OCI-LY7 (cell line): ENCODE measurements around the gene DIRAS1. TPM values are rescaled to one million over a fixed set of nuclear protein-coding genes. Genes with fewer than 3 reads are reported as not detected.
A peak's percentile ranks its signal among the peaks of the same experiment; 100 is the strongest.

Experiments
- BruUV-seq: library from RNA; stranded (reverse); fragments of 400-500 nt; replicated peaks from 2 replicates; lab custom pipeline; 2021; lab: Mats Ljungman, UMichigan
- CTCF ChIA-PET: fragments of 300-600 bp; sonication (Branson Sonifier 250); formaldehyde crosslinking; loops from one replicate; lab custom pipeline; 2022; ENCODE audit warnings: antibody characterized with exemption; ENCODE audit not compliant: unreplicated experiment; lab: Charles Lee
- POLR2A ChIA-PET: fragments of 300-600 bp; sonication (Branson Sonifier 250); formaldehyde crosslinking; loops from one replicate; lab custom pipeline; 2022; ENCODE audit warnings: antibody characterized with exemption; lab: Charles Lee
- DNase-seq: peaks from one replicate; pipeline ENCODE4 v3.0.0-alpha.2; 2015; ENCODE audit warnings: low spot score
- H2AFZ ChIP-seq: fragments of 200-600 bp; sonication (generic), shearing (Covaris generic); 2 replicates; pipeline ENCODE4 v1.6.1; 2014; ENCODE audit warnings: mild to moderate bottlenecking, antibody characterized with exemption, low read length, moderate library complexity
- H3K27ac ChIP-seq: fragments of 200-600 bp; sonication (generic); 2 replicates; pipeline ENCODE4 v1.5.1; 2014; ENCODE audit warnings: mixed run types, low read depth, mild to moderate bottlenecking, moderate library complexity, low read length, inconsistent platforms; ENCODE audit not compliant: poor library complexity, severe bottlenecking
- H3K36me3 ChIP-seq: fragments of 200-600 bp; sonication (generic); 2 replicates; pipeline ENCODE4 v1.6.1; 2014; ENCODE audit warnings: mild to moderate bottlenecking, antibody characterized with exemption, low read length, moderate library complexity, mixed read lengths; ENCODE audit not compliant: insufficient read depth
- H3K4me1 ChIP-seq: fragments of 200-600 bp; sonication (generic); 2 replicates; pipeline ENCODE4 v1.5.1; 2014; ENCODE audit warnings: mild to moderate bottlenecking, low read length; ENCODE audit not compliant: insufficient read depth, poor library complexity, severe bottlenecking
- H3K4me2 ChIP-seq: fragments of 200-600 bp; sonication (generic); 2 replicates; pipeline ENCODE4 v1.6.1; 2014; ENCODE audit warnings: mild to moderate bottlenecking, low read length
- H3K4me3 ChIP-seq: fragments of 200-600 bp; sonication (generic); 2 replicates; pipeline ENCODE4 v1.5.1; 2014; ENCODE audit warnings: mild to moderate bottlenecking, low read depth, low read length; ENCODE audit not compliant: poor library complexity, severe bottlenecking
- H3K79me2 ChIP-seq: fragments of 200-600 bp; sonication (generic); 2 replicates; pipeline ENCODE4 v1.6.1; 2016; ENCODE audit warnings: low read depth, mild to moderate bottlenecking, low read length, moderate library complexity, mixed read lengths; ENCODE audit not compliant: insufficient read depth
- H3K9me2 ChIP-seq: fragments of 200-600 bp; sonication (generic); 2 replicates; pipeline ENCODE4 v1.6.1; 2016; ENCODE audit warnings: mild to moderate bottlenecking, low read length, mixed read lengths; ENCODE audit not compliant: insufficient read depth
- H3K9me3 ChIP-seq: fragments of 200-600 bp; sonication (generic); 2 replicates; pipeline ENCODE4 v1.6.1; 2014; ENCODE audit warnings: mild to moderate bottlenecking, mixed run types, low read length, mixed read lengths
- H4K20me1 ChIP-seq: fragments of 200-600 bp; sonication (generic); 2 replicates; pipeline ENCODE4 v1.6.1; 2014; ENCODE audit warnings: mild to moderate bottlenecking, antibody characterized with exemption, low read length, moderate library complexity, mixed read lengths; ENCODE audit not compliant: insufficient read depth
- EZH2phosphoT487 ChIP-seq: fragments of 200-600 bp; sonication (generic); IDR thresholded peaks from 2 replicates; pipeline ENCODE4 v1.6.1; 2018; ENCODE audit warnings: low read depth, borderline replicate concordance, mild to moderate bottlenecking, mixed run types, antibody characterized with exemption, low read length, moderate library complexity, mixed read lengths
- intact Hi-C: fragments of 100-400 bp; cut with micrococcal nuclease; formaldehyde crosslinking; loops from one replicate; pipeline ENCODE4 v1.10.0; 2022; ENCODE audit not compliant: unreplicated experiment
- total RNA-seq, 2 experiments: library from RNA; depleted of rRNA in 1 of 2; stranded (reverse); fragments of >200 nt in 1 of 2; shearing (Covaris generic) in 1 of 2; gene quantifications; 2 replicates each; pipeline ENCODE4 v1.2.3, GENCODE V29; 2014 to 2022
- TF ChIP-seq, protein P1 (sequence below): fragments of 200-600 bp; sonication (generic); conservative IDR thresholded peaks from 2 replicates; pipeline ENCODE4 v1.5.1; 2014; ENCODE audit warnings: mild to moderate bottlenecking, antibody characterized with exemption, low read length, moderate library complexity, mixed read lengths

The DIRAS1 gene
- total RNA-seq, 2 experiments from 2014 or later: not detected

DNA sequence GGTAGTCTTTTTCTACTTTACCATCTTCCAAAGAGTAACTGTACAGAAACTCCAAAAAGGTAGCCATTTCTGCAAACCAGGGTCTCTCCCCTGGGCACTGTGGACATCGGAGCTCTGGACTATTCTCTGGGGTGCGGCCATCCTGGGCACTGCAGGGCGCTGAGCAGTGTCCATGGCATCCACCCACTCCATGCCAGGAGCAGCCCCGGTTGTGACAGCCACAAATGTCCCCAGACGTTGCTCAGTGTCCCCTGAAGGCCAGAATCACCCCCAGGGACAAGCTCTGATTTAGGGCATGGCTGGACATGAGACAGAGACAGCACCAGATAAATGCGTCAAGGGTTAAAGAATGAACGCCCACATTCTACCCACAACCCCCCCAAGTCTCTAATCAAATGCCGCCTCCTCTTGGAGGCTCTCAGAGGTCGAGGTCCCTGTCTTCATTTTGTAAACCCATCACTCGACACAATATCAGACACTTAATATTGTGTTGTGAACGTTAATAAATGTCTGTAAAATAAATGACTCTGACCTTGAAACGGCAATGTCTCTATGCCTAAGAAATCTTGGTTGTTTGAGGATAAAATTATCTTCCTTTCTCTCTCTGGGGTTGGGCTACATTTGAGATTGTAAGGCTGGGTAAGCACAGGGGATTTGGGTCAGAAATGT lies 27.5 kb downstream of the DIRAS1 start:
- Histone ChIP-seq H2AFZ (no peak overlapping the region), H3K4me3 (no peak overlapping the region), H3K4me2 (peak overlapping the region; percentile 37; the same call in 1 of the 2 replicates), H3K36me3 (no peaks in the 10 kb centered on the region), H3K27ac (no peak overlapping the region), H3K9me3 (no peaks in the 10 kb centered on the region), H3K79me2 (no peaks in the 10 kb centered on the region), H4K20me1 (no peaks in the 10 kb centered on the region), H3K9me2 (no peaks in the 10 kb centered on the region), H3K4me1 (peaks cover 53% of the 10 kb centered on the region)
- no peak for TF ChIP-seq EZH2phosphoT487
- TF ChIP-seq, protein P1, sequence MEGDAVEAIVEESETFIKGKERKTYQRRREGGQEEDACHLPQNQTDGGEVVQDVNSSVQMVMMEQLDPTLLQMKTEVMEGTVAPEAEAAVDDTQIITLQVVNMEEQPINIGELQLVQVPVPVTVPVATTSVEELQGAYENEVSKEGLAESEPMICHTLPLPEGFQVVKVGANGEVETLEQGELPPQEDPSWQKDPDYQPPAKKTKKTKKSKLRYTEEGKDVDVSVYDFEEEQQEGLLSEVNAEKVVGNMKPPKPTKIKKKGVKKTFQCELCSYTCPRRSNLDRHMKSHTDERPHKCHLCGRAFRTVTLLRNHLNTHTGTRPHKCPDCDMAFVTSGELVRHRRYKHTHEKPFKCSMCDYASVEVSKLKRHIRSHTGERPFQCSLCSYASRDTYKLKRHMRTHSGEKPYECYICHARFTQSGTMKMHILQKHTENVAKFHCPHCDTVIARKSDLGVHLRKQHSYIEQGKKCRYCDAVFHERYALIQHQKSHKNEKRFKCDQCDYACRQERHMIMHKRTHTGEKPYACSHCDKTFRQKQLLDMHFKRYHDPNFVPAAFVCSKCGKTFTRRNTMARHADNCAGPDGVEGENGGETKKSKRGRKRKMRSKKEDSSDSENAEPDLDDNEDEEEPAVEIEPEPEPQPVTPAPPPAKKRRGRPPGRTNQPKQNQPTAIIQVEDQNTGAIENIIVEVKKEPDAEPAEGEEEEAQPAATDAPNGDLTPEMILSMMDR: no peak
- CTCF ChIA-PET: no interaction called here
- no peak for DNase-seq
- intact Hi-C loops: no loop called here
- POLR2A ChIA-PET: no interaction called here
- no TSS peak for BruUV-seq

DNA sequence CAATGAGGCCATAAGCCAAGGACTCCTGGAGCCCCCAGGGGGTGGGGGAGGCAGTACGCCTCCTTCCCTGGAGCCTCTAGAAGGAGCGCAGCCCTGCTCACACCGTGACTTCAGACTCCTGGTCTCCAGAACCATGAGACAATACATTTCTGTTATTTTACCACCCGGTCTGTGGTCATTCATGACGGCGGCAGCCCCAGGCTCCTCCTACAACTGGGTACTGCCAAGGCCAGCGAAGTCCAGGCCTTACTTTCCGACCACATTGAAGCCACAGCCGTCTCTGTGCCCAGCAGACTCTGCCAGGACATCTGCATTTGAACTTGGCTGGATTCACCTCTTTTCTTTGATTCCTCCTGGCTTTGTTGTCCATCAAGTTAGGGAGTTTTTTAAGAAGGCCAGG lies 29.2 kb downstream of the DIRAS1 start:
- no peak for TF ChIP-seq EZH2phosphoT487
- TF ChIP-seq, protein P1: no peak
- no peak overlapping the region for H3K27ac ChIP-seq
- H3K4me3 ChIP-seq: no peak overlapping the region
- no TSS peak for BruUV-seq
- no peak overlapping the region for H2AFZ ChIP-seq
- intact Hi-C loops: no loop called here
- CTCF ChIA-PET: no interaction called here
- H3K4me1 ChIP-seq: peaks cover 36% of the 10 kb centered on the region
- no peaks in the 10 kb centered on the region for H3K79me2 ChIP-seq
- no peaks in the 10 kb centered on the region for H4K20me1 ChIP-seq
- POLR2A ChIA-PET: no interaction called here
- H3K4me2 ChIP-seq: no peak overlapping the region
- DNase-seq: no peak
- no peaks in the 10 kb centered on the region for H3K9me2 ChIP-seq
- H3K9me3 ChIP-seq: no peaks in the 10 kb centered on the region
- H3K36me3 ChIP-seq: no peaks in the 10 kb centered on the region

DNA sequence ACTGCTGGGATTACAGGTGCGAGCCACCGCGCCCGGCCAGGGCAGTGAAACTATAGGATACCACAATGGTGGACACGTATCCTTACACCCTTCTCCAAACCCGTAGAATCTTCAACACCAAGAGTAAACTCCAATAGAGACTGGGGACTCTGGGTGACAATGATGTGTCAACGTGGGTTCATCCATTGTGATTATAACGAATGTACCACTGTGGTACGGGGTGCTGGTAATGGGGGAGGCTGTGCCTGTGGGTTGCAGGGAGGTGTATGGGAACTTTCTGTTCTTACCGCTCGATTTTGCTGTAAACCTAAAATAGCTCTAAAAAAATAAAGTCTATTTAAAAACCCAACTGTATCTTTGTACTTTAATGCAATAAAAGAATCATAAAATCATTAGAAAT lies 30.3 kb downstream of the DIRAS1 start:
- H3K9me3 ChIP-seq: no peaks in the 10 kb centered on the region
- no peaks in the 10 kb centered on the region for H3K79me2 ChIP-seq
- no peak overlapping the region for H3K4me2 ChIP-seq
- no peak overlapping the region for H2AFZ ChIP-seq
- no peaks in the 10 kb centered on the region for H4K20me1 ChIP-seq
- DNase-seq: no peak
- POLR2A ChIA-PET: interaction anchor here (0.6 to 2.0 kb wide), 3 partner anchors 8 to 505 kb away, joined by 3 to 9 read pairs (median 4); partner anchors contain the start of gene SLC39A3
- H3K27ac ChIP-seq: no peak overlapping the region
- no peaks in the 10 kb centered on the region for H3K36me3 ChIP-seq
- no peak for TF ChIP-seq EZH2phosphoT487
- TF ChIP-seq, protein P1: no peak
- CTCF ChIA-PET: no interaction called here
- BruUV-seq: no TSS peak
- H3K4me1 ChIP-seq: peaks cover 26% of the 10 kb centered on the region
- intact Hi-C loops: no loop called here
- no peaks in the 10 kb centered on the region for H3K9me2 ChIP-seq
- H3K4me3 ChIP-seq: no peak overlapping the region
